ENCODE measurements around the gene MLN.
"Not testable (repeated sequence)": the region's sequence is repeated elsewhere in the genome, so short reads cannot be mapped to it uniquely, and the experiment has no call there.

MLN gene

DNA sequence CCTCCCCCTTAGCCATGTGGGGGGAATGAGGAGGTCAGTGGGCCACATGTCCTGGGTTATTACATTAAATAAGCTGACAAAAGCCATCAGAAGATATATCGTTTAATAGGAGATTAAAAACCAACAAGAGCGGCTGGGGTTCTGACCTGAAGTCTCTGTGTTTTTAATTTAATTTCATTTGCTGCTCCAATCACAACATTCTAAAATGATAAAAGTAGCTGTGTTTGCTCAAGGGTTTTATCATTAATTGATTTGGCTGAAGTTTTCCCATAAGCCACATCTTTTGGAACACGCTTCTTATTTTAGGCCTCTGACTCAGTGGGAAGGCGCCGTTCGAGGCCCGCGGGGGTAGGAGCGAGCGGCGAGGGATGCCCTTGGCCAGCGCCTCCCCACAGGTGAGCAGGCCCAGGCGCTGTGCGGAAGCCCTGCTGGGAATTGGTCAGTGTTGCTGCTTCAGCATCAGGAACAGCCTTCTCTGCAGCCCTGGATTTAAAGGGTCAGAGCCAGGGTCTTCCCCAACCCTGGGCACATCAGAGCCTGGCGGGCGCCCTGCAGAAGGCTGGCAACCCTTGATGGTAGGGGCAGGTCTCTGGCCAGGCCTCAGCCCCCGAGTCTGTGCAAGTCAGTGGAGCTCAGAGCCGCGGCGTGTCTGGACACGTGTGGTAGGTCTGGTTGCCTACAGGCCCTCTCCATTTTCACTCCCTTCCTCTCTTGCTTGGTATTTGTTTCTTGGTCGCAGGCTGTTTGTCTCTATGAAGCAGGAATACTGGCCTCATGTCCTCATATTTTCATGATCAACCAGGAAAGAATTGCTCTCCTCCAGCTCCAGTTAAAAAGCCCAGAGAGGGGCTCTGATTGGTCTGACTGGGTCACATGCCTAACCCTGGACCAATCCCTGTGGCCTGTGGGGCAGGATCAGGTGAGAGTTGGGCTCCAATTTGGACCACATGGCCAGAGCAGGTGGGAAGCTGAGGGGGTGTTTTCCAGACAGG, 30.9 kb upstream of the MLN start:
- DNase-seq = no peak

- DNase-seq = no peak
These were observed 29.8 kb upstream of the MLN start for GRCh38 chr6:33833599-33833998.

- not testable (repeated sequence) for DNase-seq
These were observed 29.0 kb upstream of the MLN start for GRCh38 chr6:33832831-33833230.

DNA sequence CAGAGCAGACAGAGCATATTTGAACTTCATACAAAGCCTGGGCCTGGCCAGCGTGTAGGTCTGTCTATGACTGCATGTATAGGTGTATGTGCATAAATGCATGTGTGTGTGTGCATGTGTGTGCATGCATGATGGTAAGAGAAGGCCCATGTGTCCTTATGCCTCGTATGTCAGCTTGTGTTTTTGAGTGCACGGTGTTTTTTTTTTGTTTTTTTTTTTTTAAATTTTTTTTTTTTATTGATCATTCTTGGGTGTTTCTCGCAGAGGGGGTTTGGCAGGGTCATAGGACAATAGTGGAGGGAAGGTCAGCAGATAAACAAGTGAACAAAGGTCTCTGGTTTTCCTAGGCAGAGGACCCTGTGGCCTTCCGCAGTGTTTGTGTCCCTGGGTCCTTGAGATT, 27.9 kb upstream of the MLN start:
- DNase-seq = not testable (repeated sequence)

DNA sequence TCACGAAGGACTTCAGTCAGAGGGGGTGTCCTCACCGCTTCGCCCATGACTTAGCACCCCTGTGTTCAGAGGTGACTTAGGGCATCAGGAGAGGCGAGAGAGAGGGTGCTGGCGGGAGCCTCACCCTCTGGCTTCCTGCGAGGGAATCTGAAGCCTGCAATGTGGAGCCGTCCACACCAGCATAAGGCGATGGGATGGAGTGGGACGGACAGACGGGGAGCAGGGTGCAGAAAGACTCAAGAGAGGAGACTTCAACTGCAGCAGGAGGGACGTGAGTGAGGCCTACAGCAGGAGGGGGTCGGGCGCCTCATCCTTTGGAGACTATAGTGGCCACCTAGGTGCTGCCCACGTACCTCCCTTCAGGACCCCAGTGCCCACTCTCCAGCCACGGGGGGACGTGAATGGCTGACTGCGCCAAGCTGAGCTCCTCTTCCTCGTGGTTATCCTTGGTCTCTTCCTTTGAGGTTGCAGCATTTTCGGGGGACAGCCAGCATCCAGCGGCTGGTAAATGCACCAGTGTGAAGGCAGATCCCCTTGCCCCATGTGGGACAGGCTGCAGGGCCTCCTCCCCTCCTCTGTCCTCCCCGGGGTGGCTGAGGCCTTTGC, 26.9 kb upstream of the MLN start:
- no peak for DNase-seq

DNA sequence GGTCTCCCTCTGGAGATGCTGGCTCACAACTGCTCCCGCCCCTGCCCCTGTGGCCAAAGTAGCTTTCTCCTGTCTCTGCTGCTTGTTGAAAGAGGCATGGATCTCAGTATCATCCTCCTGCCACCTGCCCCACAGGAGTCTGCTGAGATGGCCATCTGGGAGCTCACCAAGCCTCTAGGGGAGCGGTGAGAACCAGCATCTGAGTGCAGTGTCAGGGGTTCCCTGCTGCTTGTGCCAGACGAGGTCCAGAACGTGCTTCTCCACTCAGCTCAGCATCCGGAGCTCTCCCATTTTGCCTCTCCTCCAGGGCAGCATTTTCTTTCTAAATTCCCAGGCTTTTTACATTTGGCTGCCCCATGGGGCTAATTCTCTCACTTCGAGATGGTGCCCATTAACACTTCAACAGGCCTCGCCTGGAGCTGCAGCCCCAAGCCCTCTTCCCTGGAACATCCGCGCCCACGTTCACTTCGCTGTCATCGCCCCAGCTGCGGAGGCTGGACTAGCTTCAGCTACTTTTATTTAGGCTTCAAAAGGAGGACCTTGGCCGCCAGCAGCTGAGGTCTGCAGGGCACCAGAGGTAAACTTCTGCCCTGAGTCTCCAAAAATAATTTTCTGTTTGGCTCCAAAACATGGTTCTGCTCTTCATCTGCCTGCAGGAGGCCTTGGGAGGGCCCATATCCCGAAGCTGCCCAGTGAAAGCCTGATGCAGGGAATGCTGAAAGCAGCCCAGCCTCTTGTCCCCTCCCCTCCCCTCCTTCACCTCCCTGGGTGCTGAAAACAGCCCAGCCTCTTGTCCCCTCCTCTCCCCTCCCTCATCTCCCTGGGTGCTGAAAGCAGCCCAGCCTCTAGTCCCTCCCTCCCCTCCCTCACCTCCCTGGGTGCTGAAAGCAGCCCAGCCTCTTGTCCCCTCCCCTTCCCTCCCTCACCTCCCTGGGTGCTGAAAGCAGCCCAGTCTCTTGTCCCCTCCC, 25.2 kb upstream of the MLN start:
- DNase-seq = no peak

DNA sequence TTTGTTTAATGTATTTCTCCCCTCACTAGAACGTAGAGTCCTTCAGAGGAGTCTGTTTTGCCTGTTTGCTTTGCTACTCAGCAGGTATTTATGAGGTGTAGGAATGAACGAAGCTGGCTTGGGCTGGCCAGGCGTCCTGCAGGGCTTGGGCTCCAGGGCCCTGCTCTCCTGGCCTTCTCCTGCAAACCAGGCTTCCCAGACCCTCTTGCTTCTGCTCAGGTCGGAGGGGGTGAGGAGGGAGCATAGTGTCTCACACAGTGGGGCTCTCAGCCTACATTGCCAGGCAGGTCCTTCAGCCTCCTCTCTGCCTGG, 24.6 kb upstream of the MLN start:
- no peak for DNase-seq

GRCh38 chr6:33827546-33828451, 24.0 kb upstream of the MLN start:
- no peak for DNase-seq

DNA sequence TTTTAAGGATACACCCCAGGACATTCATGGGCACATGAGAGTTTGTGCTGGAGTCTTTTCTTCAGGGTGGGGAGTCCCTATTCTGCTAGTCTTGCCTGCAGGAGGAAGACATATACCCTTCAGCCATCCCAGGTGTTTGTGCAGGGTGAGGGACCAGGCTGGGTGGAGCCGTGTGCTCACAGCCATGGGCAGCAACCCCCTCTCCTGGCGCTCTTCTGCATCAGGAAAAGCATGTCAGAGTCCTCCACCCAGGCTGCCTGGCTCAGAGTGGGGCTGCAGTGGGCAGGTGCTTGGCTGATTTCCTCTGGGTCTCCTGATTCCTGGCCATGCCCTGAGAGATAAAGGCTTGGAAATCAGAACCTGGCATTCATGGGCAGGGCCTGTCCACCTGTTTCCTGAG, 22.7 kb upstream of the MLN start:
- DNase-seq = no peak

DNA sequence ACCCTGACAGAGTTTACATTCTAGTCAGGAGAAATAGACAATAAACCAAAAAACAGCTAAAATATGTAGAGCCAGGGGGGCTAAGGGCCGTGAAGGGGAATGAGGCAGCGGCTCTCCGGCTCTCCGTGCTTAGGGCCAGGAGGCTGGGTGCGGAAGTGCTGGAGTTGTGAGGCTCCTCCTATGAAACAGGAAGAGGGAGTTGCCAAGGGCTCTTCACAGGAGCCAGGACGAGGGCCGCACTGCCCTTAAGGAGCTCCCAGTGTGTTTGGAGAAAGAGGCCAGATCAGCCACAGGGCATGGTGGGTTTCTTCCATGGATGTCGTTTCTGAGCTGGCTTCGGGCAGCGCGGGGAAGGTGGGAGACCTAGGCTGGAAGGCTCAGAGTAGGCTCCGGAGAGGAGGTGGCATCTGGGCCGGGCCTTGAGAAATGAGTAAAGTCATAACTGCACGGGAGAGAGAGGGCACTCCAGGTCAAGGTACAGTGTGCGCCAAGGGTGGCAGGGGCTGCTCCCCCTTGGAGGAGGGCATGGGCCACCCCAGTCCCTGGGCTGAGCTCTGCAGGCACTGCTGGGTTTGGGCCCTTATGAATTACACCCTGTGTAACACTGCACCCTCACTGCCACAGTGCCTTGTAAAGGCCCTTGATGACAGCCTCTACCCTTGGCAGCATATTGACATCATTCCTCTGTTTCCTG, 20.8 kb upstream of the MLN start:
- DNase-seq = no peak

GRCh38 chr6:33823806-33824205, 20.0 kb upstream of the MLN start:
- DNase-seq = no peak

DNA sequence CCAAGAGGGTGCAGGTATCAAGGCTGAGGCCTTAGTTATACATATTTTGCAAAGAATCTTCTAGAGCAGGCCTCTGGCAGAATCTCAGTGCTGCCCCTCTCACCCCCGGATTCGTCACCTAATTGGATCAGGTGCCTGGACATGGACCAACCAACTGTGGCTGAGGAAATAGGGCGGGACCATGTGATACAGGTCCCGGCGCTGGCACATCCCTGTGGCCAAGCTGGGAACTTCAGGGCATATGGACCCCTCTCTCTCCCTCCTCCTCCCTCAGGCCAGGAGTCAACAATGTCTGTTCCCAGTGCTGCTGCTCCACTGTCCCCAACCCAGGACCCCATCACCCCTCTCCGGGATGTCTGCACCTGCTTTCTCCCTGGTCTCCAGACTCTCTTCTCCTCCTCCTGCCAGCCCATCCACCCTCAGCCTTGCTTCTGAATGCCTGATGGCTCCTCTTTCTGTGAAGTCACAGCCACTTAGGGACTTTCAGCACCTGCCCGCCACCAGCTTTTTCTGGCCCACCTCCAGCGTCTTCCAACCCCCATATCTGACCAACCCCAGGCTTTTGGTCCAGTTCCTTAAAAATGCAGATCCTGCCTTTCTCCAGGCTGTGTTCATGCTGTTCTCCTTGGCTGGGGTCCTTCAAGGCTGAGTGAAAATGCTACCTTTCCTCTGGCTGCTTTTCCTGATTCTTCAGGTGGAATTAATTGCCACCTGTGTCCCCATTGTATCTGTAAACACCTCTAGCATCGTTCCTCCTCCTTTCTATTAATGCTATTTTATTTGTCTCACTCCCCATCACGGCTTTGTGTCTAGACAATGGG, 19.0 kb upstream of the MLN start:
- no peak for DNase-seq

DNA sequence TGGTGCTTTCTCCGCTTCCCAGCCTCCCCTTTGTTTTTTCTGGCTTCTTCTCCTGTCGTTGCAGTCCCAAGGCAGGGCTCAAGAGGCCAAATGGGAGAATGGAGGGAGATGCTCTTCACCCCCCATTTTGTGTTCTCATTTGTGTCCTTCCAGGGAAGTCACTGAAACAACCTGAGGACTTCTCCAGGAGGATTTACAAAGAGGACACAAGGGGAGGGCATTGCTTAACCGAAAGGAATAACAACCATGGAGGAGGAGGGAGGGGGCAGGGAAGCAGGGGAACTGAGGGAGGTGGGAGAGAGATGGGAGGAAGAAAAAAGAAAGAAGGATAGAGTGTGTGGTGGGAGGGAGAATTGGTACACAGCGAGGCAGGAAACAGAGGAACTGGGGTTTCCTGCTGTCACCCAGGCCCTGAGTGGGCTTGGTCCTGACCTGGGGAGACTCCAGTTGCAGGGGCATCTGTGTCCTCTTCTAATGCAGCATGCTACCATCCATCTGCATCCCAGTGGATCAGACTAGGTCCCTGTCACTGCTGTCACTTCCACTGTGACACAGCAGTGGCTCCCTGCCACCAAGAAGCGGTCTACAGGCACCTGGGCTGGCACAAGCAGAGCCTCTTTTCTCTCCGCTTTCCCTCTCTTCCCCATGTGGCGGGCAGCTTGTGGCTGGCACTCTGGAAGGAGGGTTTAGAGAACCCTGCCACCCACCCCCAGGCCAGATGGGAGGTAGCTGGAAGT, 17.1 kb upstream of the MLN start:
- DNase-seq = no peak

- DNase-seq = no peak
These were observed 16.4 kb upstream of the MLN start for GRCh38 chr6:33820243-33820642.

DNA sequence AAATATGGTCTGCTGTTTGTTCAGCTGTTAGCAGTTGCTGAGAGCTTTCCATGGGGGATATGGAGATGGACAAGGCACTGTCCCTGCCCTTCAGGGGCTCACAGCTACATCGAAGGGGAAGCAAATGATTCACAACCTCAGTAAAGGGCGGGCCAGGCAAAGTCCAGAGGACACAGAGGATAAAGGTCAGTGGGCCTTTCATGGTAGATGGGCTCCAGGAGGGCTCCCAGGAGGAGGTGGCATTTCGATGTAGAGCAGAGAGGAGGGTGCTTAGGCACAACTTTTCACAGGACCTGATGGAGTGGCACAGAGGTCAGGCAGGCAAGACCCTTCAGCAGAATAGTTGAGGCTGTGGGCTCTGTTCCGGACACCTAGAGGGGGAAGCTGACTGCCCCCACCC, 15.2 kb upstream of the MLN start:
- no peak for DNase-seq

DNA sequence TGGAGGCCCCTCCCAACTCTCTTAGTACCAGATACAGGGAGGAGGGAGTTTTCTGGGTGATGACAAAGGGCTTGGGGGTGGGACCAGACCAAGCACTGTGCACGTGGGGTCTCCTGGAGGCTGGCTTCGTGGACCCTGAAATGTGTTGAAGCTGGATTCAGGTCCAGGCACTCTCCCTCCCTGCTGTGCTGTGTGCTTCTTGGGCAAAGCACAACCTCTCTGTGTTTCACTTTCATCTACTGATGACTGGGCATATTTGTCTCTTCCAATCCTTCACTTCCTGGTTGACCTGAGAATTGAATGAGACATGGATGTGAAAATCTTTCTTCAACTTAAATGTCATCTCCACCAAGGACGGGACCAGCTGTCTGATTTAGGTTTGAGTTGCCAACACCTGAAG, 14.5 kb upstream of the MLN start:
- DNase-seq = no peak

GRCh38 chr6:33817489-33817888, 13.7 kb upstream of the MLN start:
- no peak for DNase-seq

DNA sequence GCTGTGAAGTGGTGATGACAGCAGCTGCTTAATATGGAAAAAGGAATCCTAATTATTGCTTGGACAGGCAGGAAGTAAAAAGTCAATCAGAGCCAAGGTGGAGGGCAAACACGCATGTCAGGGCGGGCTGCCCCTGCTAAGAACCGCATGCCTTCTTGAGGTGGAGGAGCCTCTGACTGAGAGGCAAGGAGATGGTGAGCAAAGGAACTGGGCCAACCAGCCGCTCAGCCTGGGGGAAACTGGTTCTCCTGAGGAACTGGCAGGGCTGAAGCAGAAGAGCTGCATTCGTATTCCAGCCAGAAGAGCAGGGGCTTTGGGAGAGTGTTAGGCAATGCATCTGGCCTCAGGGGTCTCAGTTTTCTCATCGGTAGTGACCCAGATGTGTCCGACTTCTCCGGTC, 13.1 kb upstream of the MLN start:
- no peak for DNase-seq

GRCh38 chr6:33815854-33816253, 12.1 kb upstream of the MLN start:
- peak; percentile 24 for DNase-seq
